IMR-90 (cell line): ENCODE measurements around the gene GPR17. TPM values are rescaled to one million over a fixed set of nuclear protein-coding genes. Genes with fewer than 3 reads are reported as not detected.

Experiments used
- CHD1 ChIP-seq: IDR thresholded peaks from 2 replicates; pipeline ENCODE4 v1.6.1; 2012; ENCODE audit warnings: low read depth, low read length, improper control_type of control experiment
- MXI1 ChIP-seq: IDR thresholded peaks from 2 replicates; pipeline ENCODE4 v1.6.1; 2012; ENCODE audit warnings: low read depth, mild to moderate bottlenecking, low read length, moderate library complexity, borderline replicate concordance
- polyA plus RNA-seq, 3 experiments: library from polyadenylated mRNA; depleted of rRNA; stranded (reverse); fragments of >200 nt; gene quantifications; 2 replicates each; pipeline ENCODE4 v1.2.3, GENCODE V29; 2012; ENCODE audit warnings: low replicate concordance in 1 of 3
- total RNA-seq: library from RNA; depleted of rRNA; stranded (reverse); fragments of >200 nt; gene quantifications from 2 replicates; pipeline ENCODE4 v1.2.3, GENCODE V29; 2012
- TF ChIP-seq, protein P1 (sequence below): conservative IDR thresholded peaks from 2 replicates; pipeline ENCODE4 v1.5.1; 2012; ENCODE audit warnings: mild to moderate bottlenecking, low read depth, low read length, improper control_type of control experiment

GPR17 gene
- total and polyA plus RNA-seq, 2 of the 4 experiments (the other 2 are of a cell fraction): not detected

DNA sequence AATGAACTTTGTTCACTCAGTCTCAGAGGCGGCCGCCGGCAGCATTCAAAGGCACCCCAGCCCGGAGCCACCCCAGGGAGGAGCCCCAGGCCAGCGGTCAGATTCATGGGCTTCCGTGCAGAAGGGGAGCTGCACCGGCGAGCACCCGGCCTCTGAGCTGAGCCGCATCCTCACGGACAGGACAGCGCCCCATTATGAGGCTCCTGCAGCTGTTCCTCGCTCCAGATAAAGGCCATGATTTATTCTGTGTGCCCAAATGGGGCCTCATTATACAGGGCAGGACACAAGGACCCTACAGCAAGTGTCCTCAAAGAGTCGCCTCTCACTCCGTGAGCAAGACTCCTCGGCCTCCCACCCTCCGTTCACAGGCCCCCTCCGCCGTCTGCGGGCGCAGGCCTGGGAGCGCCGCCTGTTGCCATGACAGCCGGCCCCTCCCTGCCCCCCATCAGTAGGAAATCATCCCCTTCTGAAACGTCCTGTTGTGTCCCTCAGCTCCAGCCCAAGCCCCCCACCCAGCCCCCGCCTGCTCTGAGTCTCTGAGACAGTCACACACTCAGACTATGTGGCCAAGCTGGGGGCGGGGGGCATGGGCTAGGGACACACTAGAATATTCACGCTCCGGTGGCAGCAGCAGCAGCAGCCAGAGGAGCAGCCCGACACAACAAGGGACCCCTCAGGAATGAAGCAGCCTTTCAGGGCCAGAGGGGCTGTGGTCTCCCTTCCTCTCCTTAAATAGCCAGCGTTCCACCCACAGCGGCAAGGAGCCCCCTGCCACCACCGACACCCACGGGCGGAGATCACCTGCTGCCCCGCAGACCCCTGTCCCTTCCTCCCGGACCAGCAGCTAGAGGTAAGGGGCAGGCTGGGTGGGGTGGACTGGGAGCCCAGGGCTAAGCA, at the start of gene GPR17 (continued):
- TF ChIP-seq, protein P1, sequence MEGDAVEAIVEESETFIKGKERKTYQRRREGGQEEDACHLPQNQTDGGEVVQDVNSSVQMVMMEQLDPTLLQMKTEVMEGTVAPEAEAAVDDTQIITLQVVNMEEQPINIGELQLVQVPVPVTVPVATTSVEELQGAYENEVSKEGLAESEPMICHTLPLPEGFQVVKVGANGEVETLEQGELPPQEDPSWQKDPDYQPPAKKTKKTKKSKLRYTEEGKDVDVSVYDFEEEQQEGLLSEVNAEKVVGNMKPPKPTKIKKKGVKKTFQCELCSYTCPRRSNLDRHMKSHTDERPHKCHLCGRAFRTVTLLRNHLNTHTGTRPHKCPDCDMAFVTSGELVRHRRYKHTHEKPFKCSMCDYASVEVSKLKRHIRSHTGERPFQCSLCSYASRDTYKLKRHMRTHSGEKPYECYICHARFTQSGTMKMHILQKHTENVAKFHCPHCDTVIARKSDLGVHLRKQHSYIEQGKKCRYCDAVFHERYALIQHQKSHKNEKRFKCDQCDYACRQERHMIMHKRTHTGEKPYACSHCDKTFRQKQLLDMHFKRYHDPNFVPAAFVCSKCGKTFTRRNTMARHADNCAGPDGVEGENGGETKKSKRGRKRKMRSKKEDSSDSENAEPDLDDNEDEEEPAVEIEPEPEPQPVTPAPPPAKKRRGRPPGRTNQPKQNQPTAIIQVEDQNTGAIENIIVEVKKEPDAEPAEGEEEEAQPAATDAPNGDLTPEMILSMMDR: no peak
- TF ChIP-seq CHD1 (no peak), MXI1 (no peak)
